Neural cell (in vitro differentiated cells): Measurements from ENCODE around the gene TEAD4. TPM values are rescaled to one million over a fixed set of nuclear protein-coding genes. Genes with fewer than 3 reads are reported as not detected.
A peak's percentile ranks its signal among the peaks of the same experiment; 100 is the strongest.

ENCODE experiments used
- H2AFZ ChIP-seq: fragments of 200-600, 300-800 bp; sonication (generic), shearing (Covaris generic); 2 replicates; pipeline ENCODE4 v1.6.0; 2014; ENCODE audit warnings: low read depth, mild to moderate bottlenecking, antibody characterized with exemption, low read length, moderate library complexity
- H3F3A ChIP-seq: fragments of 200-600 bp; shearing (Covaris generic); 2 replicates; pipeline ENCODE4 v1.6.1; 2016; ENCODE audit warnings: mild to moderate bottlenecking, moderate library complexity, mixed read lengths, antibody characterized with exemption, low read length; ENCODE audit not compliant: insufficient read depth, poor library complexity, severe bottlenecking
- H3K27ac ChIP-seq: fragments of 200-600, 300-800 bp; sonication (generic), shearing (Covaris generic); 2 replicates; pipeline ENCODE4 v1.5.1; 2014; ENCODE audit warnings: mild to moderate bottlenecking, low read length, moderate library complexity
- H3K27me3 ChIP-seq: fragments of 300-800, 200-600 bp; sonication (generic), shearing (Covaris generic); 2 replicates; pipeline ENCODE4 v1.6.0; 2014; ENCODE audit warnings: mild to moderate bottlenecking, low read depth, low read length, moderate library complexity; ENCODE audit not compliant: insufficient read depth
- H3K36me3 ChIP-seq: fragments of 300-800, 200-600 bp; sonication (generic), shearing (Covaris generic); 2 replicates; pipeline ENCODE4 v1.5.1; 2014; ENCODE audit warnings: mild to moderate bottlenecking, antibody characterized with exemption, low read length, moderate library complexity; ENCODE audit not compliant: insufficient read depth
- H3K4me2 ChIP-seq: fragments of 300-800, 200-600 bp; sonication (generic), shearing (Covaris generic); 2 replicates; pipeline ENCODE4 v1.6.0; 2014; ENCODE audit warnings: mild to moderate bottlenecking, low read length
- H3K4me3 ChIP-seq: fragments of 300-800, 200-600 bp; sonication (generic), shearing (Covaris generic); 2 replicates; pipeline ENCODE4 v1.5.1; 2014; ENCODE audit warnings: mild to moderate bottlenecking, low read length, moderate library complexity
- H3K79me2 ChIP-seq: fragments of 200-600 bp; shearing (Covaris generic); replicated peaks from 2 replicates; pipeline ENCODE4 v1.6.0; 2014; ENCODE audit warnings: mild to moderate bottlenecking, low read length, moderate library complexity; ENCODE audit not compliant: insufficient read depth
- H3K9ac ChIP-seq: fragments of 300-800, 200-600 bp; sonication (generic), shearing (Covaris generic); 2 replicates; pipeline ENCODE4 v1.6.1; 2016; ENCODE audit warnings: mild to moderate bottlenecking, low read length, mixed read lengths
- H3K9me2 ChIP-seq: fragments of 200-600 bp; shearing (Covaris generic); 2 replicates; pipeline ENCODE4 v1.6.1; 2016; ENCODE audit warnings: mild to moderate bottlenecking, low read length, mixed read lengths; ENCODE audit not compliant: insufficient read depth
- H3K9me3 ChIP-seq: fragments of 200-600, 300-800 bp; sonication (generic), shearing (Covaris generic); 2 replicates; pipeline ENCODE4 v1.6.1; 2016; ENCODE audit warnings: mild to moderate bottlenecking, mixed run types, low read length, moderate library complexity, mixed read lengths
- H4K20me1 ChIP-seq: fragments of 200-600 bp; shearing (Covaris generic); 2 replicates; pipeline ENCODE4 v1.6.1; 2016; ENCODE audit warnings: mild to moderate bottlenecking, mixed run types; ENCODE audit not compliant: insufficient read depth
- EP300 ChIP-seq: fragments of 450-650 bp; conservative IDR thresholded peaks from 2 replicates; pipeline ENCODE4 v1.6.1; 2014; ENCODE audit warnings: antibody characterized with exemption, mild to moderate bottlenecking, moderate library complexity; ENCODE audit not compliant: poor library complexity, severe bottlenecking
- EZH2 ChIP-seq: fragments of 200-600, 300-800 bp; shearing (Covaris generic), sonication (generic); IDR thresholded peaks from 2 replicates; pipeline ENCODE4 v1.6.1; 2014; ENCODE audit warnings: antibody characterized with exemption, low read length, borderline replicate concordance, mild to moderate bottlenecking; ENCODE audit not compliant: insufficient read depth, poor library complexity, severe bottlenecking
- MXI1 ChIP-seq: fragments of 450-650 bp; conservative IDR thresholded peaks from 2 replicates; pipeline ENCODE4 v1.6.1; 2014; ENCODE audit warnings: antibody characterized with exemption, mild to moderate bottlenecking; ENCODE audit not compliant: poor library complexity, severe bottlenecking
- POLR2AphosphoS5 ChIP-seq: IDR thresholded peaks from 2 replicates; pipeline ENCODE4 v1.6.1; 2012
- RAD21 ChIP-seq: fragments of 450-650 bp; conservative IDR thresholded peaks from 2 replicates; pipeline ENCODE4 v1.6.1; 2014; ENCODE audit warnings: antibody characterized with exemption, mild to moderate bottlenecking, moderate library complexity
- SMC3 ChIP-seq: fragments of 450-650 bp; conservative IDR thresholded peaks from 2 replicates; pipeline ENCODE4 v1.6.1; 2014; ENCODE audit warnings: antibody characterized with exemption, mild to moderate bottlenecking, moderate library complexity; ENCODE audit not compliant: poor library complexity
- TAF1 ChIP-seq: IDR thresholded peaks from 2 replicates; pipeline ENCODE4 v1.6.1; 2012; ENCODE audit warnings: low read depth
- polyA minus RNA-seq: library from RNA; depleted of rRNA, polyadenylated mRNA; stranded (reverse); fragments of >200 nt; gene quantifications from 2 replicates; pipeline ENCODE4 v1.2.3, GENCODE V29; 2014
- polyA plus RNA-seq: library from polyadenylated mRNA; depleted of rRNA; stranded (reverse); fragments of >200 nt; gene quantifications from 2 replicates; pipeline ENCODE4 v1.2.3, GENCODE V29; 2014
- TF ChIP-seq, protein P1 (sequence below): fragments of 450-650 bp; IDR thresholded peaks from 2 replicates; pipeline ENCODE4 v1.5.1; 2014; ENCODE audit warnings: antibody characterized with exemption, mild to moderate bottlenecking, moderate library complexity; ENCODE audit not compliant: poor library complexity, severe bottlenecking
- TF ChIP-seq, protein P2 (sequence below): IDR thresholded peaks from 2 replicates; pipeline ENCODE4 v1.6.1; 2012; ENCODE audit warnings: borderline replicate concordance

TEAD4 gene
- polyA plus RNA-seq (1.5 and 1.6 TPM in 2 replicates), polyA minus RNA-seq (1.2 and 1.7 TPM in 2 replicates)

DNA sequence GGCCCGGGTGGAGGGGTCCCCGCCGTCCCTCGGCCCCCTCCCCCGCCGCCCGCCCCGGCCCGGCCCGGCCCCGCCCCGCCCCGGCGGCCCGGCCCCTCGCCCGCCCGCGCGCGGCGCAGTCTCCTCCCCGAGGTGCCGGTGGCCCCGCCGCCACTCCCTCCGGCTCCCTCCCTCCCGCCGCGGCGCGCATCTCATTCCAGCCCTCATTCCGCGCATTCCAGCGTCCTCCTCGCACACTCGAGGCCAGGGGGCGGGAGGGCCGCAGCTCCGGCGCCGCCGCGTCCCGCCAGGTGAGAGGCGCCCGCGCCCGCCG is at the start of gene TEAD4:
TEAD4 (plus strand) TSS at position 206 of the 313 bp plus-strand sequence.
- H3K9me2 ChIP-seq = no peaks in the 10 kb centered on the region
- H3K9ac ChIP-seq = peak within 1 kb of the TSS; percentile 50
- H3K27ac ChIP-seq = no peak within 1 kb of the TSS
- no peak for TF ChIP-seq RAD21
- TF ChIP-seq POLR2AphosphoS5 = no peak
- peak within 1 kb of the TSS; percentile 31 for H3K4me2 ChIP-seq
- peaks cover 44% of the 10 kb centered on the region for H3K27me3 ChIP-seq
- H3K4me3 ChIP-seq = peak within 1 kb of the TSS; percentile 71
- no peaks in the 10 kb centered on the region for H3K9me3 ChIP-seq
- H3K36me3 ChIP-seq = no peaks in the 10 kb centered on the region
- H4K20me1 ChIP-seq = no peaks in the 10 kb centered on the region
- H2AFZ ChIP-seq = peak within 1 kb of the TSS; percentile 14
- no peaks in the 10 kb centered on the region for H3F3A ChIP-seq
- no peaks in the 10 kb centered on the region for H3K79me2 ChIP-seq

DNA sequence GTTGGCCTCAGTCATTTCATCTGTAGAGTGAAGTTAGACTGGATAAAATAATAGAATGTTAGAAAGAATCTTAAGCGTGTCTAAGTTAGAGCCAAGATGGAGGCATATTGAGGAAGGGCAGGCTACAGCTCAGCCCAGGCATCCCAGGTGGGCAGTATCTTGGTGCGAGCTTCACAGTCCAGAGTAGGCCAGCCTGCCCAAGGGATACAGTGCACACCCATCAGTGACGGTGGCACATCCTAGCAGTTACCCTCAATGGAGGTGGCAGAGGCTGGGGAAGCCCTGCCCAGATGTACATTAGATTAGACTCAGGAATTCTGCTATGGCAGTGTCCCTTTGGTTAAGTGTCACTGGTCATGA is 47.0 kb upstream of the TEAD4 start:
- Histone ChIP-seq H3K4me3 (no peak overlapping the region), H3K9ac (no peak overlapping the region), H3K79me2 (no peaks in the 10 kb centered on the region), H3K27ac (no peak overlapping the region), H3K36me3 (no peaks in the 10 kb centered on the region), H3K4me2 (no peak overlapping the region), H2AFZ (no peak overlapping the region), H3F3A (no peaks in the 10 kb centered on the region), H4K20me1 (no peaks in the 10 kb centered on the region), H3K27me3 (no peaks in the 10 kb centered on the region), H3K9me2 (no peaks in the 10 kb centered on the region), H3K9me3 (no peaks in the 10 kb centered on the region)
- TF ChIP-seq TAF1 (no peak), POLR2AphosphoS5 (no peak), SMC3 (no peak), RAD21 (no peak), EZH2 (no peak)
- TF ChIP-seq, protein P1, sequence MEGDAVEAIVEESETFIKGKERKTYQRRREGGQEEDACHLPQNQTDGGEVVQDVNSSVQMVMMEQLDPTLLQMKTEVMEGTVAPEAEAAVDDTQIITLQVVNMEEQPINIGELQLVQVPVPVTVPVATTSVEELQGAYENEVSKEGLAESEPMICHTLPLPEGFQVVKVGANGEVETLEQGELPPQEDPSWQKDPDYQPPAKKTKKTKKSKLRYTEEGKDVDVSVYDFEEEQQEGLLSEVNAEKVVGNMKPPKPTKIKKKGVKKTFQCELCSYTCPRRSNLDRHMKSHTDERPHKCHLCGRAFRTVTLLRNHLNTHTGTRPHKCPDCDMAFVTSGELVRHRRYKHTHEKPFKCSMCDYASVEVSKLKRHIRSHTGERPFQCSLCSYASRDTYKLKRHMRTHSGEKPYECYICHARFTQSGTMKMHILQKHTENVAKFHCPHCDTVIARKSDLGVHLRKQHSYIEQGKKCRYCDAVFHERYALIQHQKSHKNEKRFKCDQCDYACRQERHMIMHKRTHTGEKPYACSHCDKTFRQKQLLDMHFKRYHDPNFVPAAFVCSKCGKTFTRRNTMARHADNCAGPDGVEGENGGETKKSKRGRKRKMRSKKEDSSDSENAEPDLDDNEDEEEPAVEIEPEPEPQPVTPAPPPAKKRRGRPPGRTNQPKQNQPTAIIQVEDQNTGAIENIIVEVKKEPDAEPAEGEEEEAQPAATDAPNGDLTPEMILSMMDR = no peak

DNA sequence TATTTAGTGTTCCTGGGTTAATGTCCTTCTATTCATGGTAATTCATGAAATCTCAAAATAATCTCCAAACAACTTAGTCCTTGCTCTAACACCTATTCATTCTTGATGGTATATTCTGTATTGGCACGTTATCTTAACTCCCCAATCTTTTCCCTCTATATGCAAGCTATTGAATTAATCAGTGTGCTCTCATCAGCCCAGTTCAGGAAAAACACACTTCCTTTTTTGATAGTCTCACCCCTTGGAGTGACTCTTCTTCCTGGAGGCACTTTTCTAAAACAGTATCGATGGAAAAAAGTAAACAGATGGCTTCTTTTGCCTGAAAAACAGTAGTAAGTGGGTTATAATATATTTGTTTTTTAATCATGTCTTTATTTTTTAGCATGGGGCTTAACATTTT is 39.9 kb upstream of the TEAD4 start:
- H3K9me3 ChIP-seq = no peaks in the 10 kb centered on the region
- H3K79me2 ChIP-seq = no peaks in the 10 kb centered on the region
- H3K4me2 ChIP-seq = no peak overlapping the region
- no peak overlapping the region for H3K9ac ChIP-seq
- no peaks in the 10 kb centered on the region for H3F3A ChIP-seq
- no peak for TF ChIP-seq POLR2AphosphoS5
- no peak for TF ChIP-seq EZH2
- TF ChIP-seq, protein P2, sequence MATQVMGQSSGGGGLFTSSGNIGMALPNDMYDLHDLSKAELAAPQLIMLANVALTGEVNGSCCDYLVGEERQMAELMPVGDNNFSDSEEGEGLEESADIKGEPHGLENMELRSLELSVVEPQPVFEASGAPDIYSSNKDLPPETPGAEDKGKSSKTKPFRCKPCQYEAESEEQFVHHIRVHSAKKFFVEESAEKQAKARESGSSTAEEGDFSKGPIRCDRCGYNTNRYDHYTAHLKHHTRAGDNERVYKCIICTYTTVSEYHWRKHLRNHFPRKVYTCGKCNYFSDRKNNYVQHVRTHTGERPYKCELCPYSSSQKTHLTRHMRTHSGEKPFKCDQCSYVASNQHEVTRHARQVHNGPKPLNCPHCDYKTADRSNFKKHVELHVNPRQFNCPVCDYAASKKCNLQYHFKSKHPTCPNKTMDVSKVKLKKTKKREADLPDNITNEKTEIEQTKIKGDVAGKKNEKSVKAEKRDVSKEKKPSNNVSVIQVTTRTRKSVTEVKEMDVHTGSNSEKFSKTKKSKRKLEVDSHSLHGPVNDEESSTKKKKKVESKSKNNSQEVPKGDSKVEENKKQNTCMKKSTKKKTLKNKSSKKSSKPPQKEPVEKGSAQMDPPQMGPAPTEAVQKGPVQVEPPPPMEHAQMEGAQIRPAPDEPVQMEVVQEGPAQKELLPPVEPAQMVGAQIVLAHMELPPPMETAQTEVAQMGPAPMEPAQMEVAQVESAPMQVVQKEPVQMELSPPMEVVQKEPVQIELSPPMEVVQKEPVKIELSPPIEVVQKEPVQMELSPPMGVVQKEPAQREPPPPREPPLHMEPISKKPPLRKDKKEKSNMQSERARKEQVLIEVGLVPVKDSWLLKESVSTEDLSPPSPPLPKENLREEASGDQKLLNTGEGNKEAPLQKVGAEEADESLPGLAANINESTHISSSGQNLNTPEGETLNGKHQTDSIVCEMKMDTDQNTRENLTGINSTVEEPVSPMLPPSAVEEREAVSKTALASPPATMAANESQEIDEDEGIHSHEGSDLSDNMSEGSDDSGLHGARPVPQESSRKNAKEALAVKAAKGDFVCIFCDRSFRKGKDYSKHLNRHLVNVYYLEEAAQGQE = no peak
- TF ChIP-seq, protein P1 = no peak
- TF ChIP-seq TAF1 = no peak
- no peak for TF ChIP-seq SMC3
- no peak for TF ChIP-seq RAD21
- no peak for TF ChIP-seq EP300
- no peak for TF ChIP-seq MXI1
- H2AFZ ChIP-seq = no peak overlapping the region
- H3K27ac ChIP-seq = no peak overlapping the region
- no peaks in the 10 kb centered on the region for H4K20me1 ChIP-seq
- H3K36me3 ChIP-seq = peaks cover 5% of the 10 kb centered on the region
- no peaks in the 10 kb centered on the region for H3K9me2 ChIP-seq
- H3K4me3 ChIP-seq = no peak overlapping the region
- no peaks in the 10 kb centered on the region for H3K27me3 ChIP-seq
